CD4-positive, alpha-beta memory T cell (primary cell): Measurements from ENCODE around the gene PCDHGA4. TPM values are rescaled to one million over a fixed set of nuclear protein-coding genes. Genes with fewer than 3 reads are reported as not detected.
"Not testable (repeated sequence)": the region's sequence is repeated elsewhere in the genome, so short reads cannot be mapped to it uniquely, and the experiment has no call there.

ENCODE experiments used
- CTCF ChIA-PET: fragments of 350-600 bp; sonication (Branson Sonifier 250); formaldehyde crosslinking; loops from one replicate; lab custom pipeline; 2021; ENCODE audit warnings: inconsistent platforms; ENCODE audit not compliant: partially characterized antibody; lab: Charles Lee
- POLR2A ChIA-PET: fragments of 350-600 bp; sonication (Branson Sonifier 250); formaldehyde crosslinking; loops from one replicate; lab custom pipeline; 2021; ENCODE audit not compliant: partially characterized antibody; lab: Charles Lee
- DNase-seq, 5 donors: peaks; one replicate each; pipeline versions ENCODE4 v3.0.0 to v3.0.0-alpha.2; 2020 to 2022; ENCODE audit warnings: mixed read lengths in 1 of 5
- H3K27ac ChIP-seq: one replicate; pipeline ENCODE4 v1.7.0; 2013; ENCODE audit warnings: low read depth, low read length
- H3K27me3 ChIP-seq: 2 replicates; pipeline ENCODE4 v1.7.0; 2013; ENCODE audit warnings: mild to moderate bottlenecking, low read length, moderate library complexity; ENCODE audit not compliant: insufficient read depth
- H3K36me3 ChIP-seq: 2 replicates; pipeline ENCODE4 v1.7.0; 2013; ENCODE audit warnings: mild to moderate bottlenecking, low read length, moderate library complexity; ENCODE audit not compliant: insufficient read depth
- H3K4me1 ChIP-seq: 2 replicates; pipeline ENCODE4 v1.7.0; 2013; ENCODE audit warnings: mild to moderate bottlenecking, low read length, moderate library complexity; ENCODE audit not compliant: insufficient read depth
- H3K4me3 ChIP-seq, 2 donors: one replicate each; pipeline ENCODE4 v1.7.0; 2013; ENCODE audit warnings: low read length in 2 of 2, mild to moderate bottlenecking in 1 of 2
- H3K9me3 ChIP-seq, 2 donors: one replicate each; pipeline ENCODE4 v1.7.0; 2013; ENCODE audit warnings: low read length in 2 of 2, control low read depth in 1 of 2; ENCODE audit not compliant: control insufficient read depth in 1 of 2
- H3K27ac Mint-ChIP-seq, 7 donors: one replicate each; pipeline ENCODE4 v1.8.0; 2020 to 2021; ENCODE audit warnings: mixed read lengths in 7 of 7, mild to moderate bottlenecking in 6 of 7, inconsistent platforms in 3 of 7, moderate library complexity in 3 of 7
- H3K27me3 Mint-ChIP-seq, 2 donors: one replicate each; pipeline ENCODE4 v1.8.0; 2020 to 2021; ENCODE audit warnings: mixed read lengths in 2 of 2
- H3K36me3 Mint-ChIP-seq, 2 donors: one replicate each; pipeline ENCODE4 v1.8.0; 2020 to 2021; ENCODE audit warnings: mixed read lengths in 2 of 2, inconsistent platforms in 1 of 2, mild to moderate bottlenecking in 1 of 2
- H3K4me1 Mint-ChIP-seq, 4 donors: one replicate each; pipeline ENCODE4 v1.8.0; 2020 to 2021; ENCODE audit warnings: mixed read lengths in 4 of 4, mild to moderate bottlenecking in 1 of 4
- H3K4me3 Mint-ChIP-seq, 8 donors: one replicate each; pipeline ENCODE4 v1.8.0; 2020 to 2021; ENCODE audit warnings: mixed read lengths in 8 of 8, mild to moderate bottlenecking in 7 of 8, moderate library complexity in 6 of 8, inconsistent platforms in 3 of 8
- H3K9me3 Mint-ChIP-seq, 8 donors: one replicate each; pipeline ENCODE4 v1.8.0; 2020 to 2021; ENCODE audit warnings: mixed read lengths in 8 of 8, mild to moderate bottlenecking in 5 of 8, inconsistent platforms in 3 of 8, moderate library complexity in 1 of 8
- intact Hi-C: fragments of 100-400 bp; cut with micrococcal nuclease; formaldehyde crosslinking; loops from one replicate; pipeline ENCODE4 v1.15.1; 2023
- polyA plus RNA-seq, 2 donors: library from polyadenylated mRNA; unstranded; fragments of 300-500 nt; fragmentation: Illumina TruSeq; gene quantifications; one replicate each; pipeline ENCODE4 v1.2.3, GENCODE V29; 2021
- total RNA-seq, 2 experiments: library from RNA; stranded (reverse); gene quantifications; one replicate each; pipeline ENCODE4 v1.2.3, GENCODE V29; 2021

Gene PCDHGA4
- total and polyA plus RNA-seq, 4 experiments from 2014 or later: 0.47 TPM; not detected in 3

DNA sequence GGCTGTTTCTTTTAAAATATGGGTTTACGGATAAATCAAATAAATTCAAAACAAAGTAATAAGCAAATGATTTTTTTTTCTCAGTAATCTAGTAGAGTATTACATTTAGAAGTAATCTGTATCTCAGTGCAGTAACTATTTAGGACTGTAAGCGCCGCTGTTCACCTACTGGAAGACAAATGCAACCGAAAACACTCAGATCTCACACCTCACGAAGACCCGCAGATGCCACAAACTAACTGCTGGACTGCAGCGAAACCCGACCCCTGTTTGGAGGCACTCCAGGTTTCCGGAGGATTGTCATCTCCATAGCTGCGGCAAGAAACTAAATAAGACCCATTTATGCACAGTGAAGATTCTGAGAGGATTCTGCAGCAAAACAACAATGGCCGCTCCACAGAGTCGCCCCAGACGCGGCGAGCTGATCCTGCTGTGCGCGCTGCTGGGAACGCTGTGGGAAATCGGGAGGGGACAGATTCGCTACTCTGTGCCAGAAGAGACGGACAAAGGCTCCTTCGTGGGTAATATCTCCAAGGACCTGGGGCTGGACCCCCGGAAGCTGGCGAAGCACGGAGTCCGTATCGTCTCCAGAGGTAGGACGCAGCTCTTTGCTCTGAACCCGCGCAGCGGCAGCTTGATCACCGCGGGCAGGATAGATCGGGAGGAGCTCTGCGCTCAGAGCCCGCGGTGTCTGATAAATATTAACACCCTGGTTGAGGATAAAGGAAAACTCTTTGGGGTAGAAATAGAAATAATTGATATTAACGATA is 37.8 kb downstream of the PCDHGA4 start, which contains the start of gene PCDHGA8:
Gene PCDHGA8, plus strand, starts transcription at position 205 of the 770 bp plus-strand sequence. Its CDS starts 181 bp downstream, at position 386.
- DNase-seq: no peak
- Histone ChIP-seq H3K27me3 (peaks cover 18% of the 10 kb centered on the region), H3K4me1 (no peaks in the 10 kb centered on the region), H3K4me3 (no peak within 1 kb of the TSS), H3K36me3 (no peaks in the 10 kb centered on the region), H3K9me3 (no peaks in the 10 kb centered on the region), H3K27ac (no peak within 1 kb of the TSS)
- peaks cover 0 to 4% (median 2%) of the 10 kb centered on the region in 4 donors for H3K4me1 Mint-ChIP-seq
- no peak within 1 kb of the TSS for H3K27ac Mint-ChIP-seq
- H3K27me3 Mint-ChIP-seq: peaks cover 43% of the 10 kb centered on the region in 2 donors
- ChIA-PET CTCF (interaction anchor here (0.8 to 1.1 kb wide), 2 partner anchors 14 to 121 kb away, joined by 3 to 4 read pairs; no protein-coding TSS in a partner anchor), POLR2A (no interaction called here)
- intact Hi-C loops: no loop called here
- H3K9me3 Mint-ChIP-seq: peaks cover 7 to 72% (median 61%) of the 10 kb centered on the region in 8 donors
- H3K4me3 Mint-ChIP-seq: peak within 1 kb of the TSS in 2 of 8 donors; percentile 1 to 17
- H3K36me3 Mint-ChIP-seq: peaks cover 7 to 11% of the 10 kb centered on the region in 2 donors

DNA sequence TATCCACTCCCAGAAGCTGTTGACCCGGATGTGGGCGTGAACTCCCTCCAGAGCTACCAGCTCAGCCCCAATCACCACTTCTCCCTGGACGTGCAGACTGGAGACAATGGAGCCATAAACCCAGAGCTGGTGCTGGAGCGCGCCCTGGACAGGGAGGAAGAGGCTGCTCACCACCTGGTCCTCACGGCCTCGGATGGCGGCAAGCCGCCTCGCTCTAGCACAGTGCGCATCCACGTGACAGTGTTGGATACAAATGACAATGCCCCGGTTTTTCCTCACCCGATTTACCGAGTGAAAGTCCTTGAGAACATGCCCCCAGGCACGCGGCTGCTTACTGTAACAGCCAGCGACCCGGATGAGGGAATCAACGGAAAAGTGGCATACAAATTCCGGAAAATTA is 38.4 kb downstream of the PCDHGA4 start:
- no peak overlapping the region for H3K27ac ChIP-seq
- ChIA-PET CTCF (interaction anchor here (0.8 to 1.1 kb wide), 2 partner anchors 13 to 121 kb away, joined by 3 to 4 read pairs; no protein-coding TSS in a partner anchor), POLR2A (no interaction called here)
- no peaks in the 10 kb centered on the region for H3K9me3 ChIP-seq
- H3K36me3 ChIP-seq: no peaks in the 10 kb centered on the region
- H3K4me3 ChIP-seq: no peak overlapping the region
- H3K4me3 Mint-ChIP-seq: peak overlapping the region in 1 of 8 donors; percentile 17
- H3K27me3 ChIP-seq: peaks cover 18% of the 10 kb centered on the region
- peaks cover 7 to 11% of the 10 kb centered on the region in 2 donors for H3K36me3 Mint-ChIP-seq
- no peak for DNase-seq
- intact Hi-C loops: no loop called here
- no peak overlapping the region for H3K27ac Mint-ChIP-seq
- peaks cover 7 to 70% (median 62%) of the 10 kb centered on the region in 8 donors for H3K9me3 Mint-ChIP-seq
- H3K4me1 ChIP-seq: no peaks in the 10 kb centered on the region
- H3K27me3 Mint-ChIP-seq: peaks cover 41% of the 10 kb centered on the region in 2 donors
- H3K4me1 Mint-ChIP-seq: peaks cover 0 to 3% (median 2%) of the 10 kb centered on the region in 4 donors

DNA sequence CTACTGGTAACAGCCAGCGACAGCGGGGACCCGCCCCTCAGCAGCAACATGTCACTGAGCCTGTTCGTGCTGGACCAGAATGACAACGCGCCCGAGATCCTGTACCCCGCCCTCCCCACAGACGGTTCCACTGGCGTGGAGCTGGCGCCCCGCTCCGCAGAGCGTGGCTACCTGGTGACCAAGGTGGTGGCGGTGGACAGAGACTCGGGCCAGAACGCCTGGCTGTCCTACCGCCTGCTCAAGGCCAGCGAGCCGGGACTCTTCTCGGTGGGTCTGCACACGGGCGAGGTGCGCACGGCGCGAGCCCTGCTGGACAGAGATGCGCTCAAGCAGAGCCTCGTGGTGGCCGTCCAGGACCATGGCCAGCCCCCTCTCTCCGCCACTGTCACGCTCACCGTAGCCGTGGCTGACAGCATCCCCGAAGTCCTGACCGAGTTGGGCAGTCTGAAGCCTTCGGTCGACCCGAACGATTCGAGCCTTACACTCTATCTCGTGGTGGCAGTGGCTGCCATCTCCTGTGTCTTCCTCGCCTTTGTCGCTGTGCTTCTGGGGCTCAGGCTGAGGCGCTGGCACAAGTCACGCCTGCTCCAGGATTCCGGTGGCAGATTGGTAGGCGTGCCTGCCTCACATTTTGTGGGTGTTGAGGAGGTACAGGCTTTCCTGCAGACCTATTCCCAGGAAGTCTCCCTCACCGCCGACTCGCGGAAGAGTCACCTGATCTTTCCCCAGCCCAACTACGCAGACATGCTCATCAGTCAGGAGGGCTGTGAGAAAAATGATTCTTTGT is 39.8 kb downstream of the PCDHGA4 start:
- H3K4me3 ChIP-seq, H3K4me3 Mint-ChIP-seq, POLR2A ChIA-PET, intact Hi-C loops, DNase-seq, H3K27ac ChIP-seq, H3K4me1 ChIP-seq, H3K36me3 Mint-ChIP-seq, H3K27ac Mint-ChIP-seq, H3K4me1 Mint-ChIP-seq, H3K36me3 ChIP-seq, H3K9me3 ChIP-seq: not testable (repeated sequence)
- peaks cover 3 to 71% (median 62%) of the 10 kb centered on the region in 8 donors for H3K9me3 Mint-ChIP-seq
- CTCF ChIA-PET: interaction anchor here (1.0 to 3.7 kb wide), 2 partner anchors 19 to 164 kb away, joined by 7 to 16 read pairs; partner anchors contain the start of gene PCDHGA10
- peaks cover 43 to 45% of the 10 kb centered on the region in 2 donors for H3K27me3 Mint-ChIP-seq
- H3K27me3 ChIP-seq: peaks cover 15% of the 10 kb centered on the region

DNA sequence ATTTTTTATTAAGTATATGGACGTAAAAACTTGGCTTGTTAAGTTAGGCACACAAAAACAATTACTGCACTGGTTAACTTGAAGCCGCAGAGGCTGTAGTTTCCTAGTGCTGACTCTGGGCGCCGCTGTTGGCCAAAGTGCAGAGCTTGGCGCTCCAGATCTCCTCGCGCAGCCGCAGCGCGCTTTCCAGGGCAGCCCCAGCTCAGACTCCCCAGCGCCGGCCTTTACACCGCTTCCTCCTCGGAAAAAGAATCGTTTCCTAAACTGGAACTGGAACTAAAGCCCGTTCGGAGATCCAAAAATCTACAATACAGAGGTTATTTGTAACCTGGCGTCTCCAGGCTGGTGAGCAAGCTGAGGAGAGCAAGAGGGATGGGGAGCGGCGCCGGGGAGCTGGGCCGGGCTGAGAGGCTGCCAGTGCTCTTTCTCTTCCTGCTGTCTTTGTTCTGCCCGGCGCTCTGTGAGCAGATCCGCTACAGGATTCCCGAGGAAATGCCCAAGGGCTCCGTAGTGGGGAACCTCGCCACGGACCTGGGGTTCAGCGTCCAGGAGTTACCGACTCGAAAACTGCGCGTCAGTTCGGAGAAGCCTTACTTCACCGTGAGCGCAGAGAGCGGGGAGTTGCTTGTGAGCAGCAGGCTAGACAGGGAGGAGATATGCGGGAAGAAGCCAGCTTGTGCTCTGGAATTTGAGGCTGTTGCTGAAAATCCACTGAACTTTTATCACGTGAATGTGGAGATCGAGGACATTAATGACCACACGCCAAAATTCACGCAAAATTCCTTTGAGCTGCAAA is 43.1 kb downstream of the PCDHGA4 start, which contains the start of gene PCDHGB5:
Gene PCDHGB5, plus strand, starts transcription at position 192 of the 796 bp plus-strand sequence. Its CDS starts 181 bp downstream, at position 373.
- CTCF ChIA-PET: interaction anchor here (1.2 to 3.7 kb wide), 3 partner anchors 16 to 166 kb away, joined by 4 to 16 read pairs (median 9); partner anchors contain the start of gene PCDHGA10
- POLR2A ChIA-PET, H3K9me3 ChIP-seq, H3K4me3 ChIP-seq, H3K27ac ChIP-seq, intact Hi-C loops, H3K36me3 ChIP-seq, H3K4me1 Mint-ChIP-seq, H3K4me1 ChIP-seq: not testable (repeated sequence)
- DNase-seq: peak in 3 of 5 donors; percentile 38 to 41 (median 39)
- Mint-ChIP-seq H3K36me3 (peaks cover 11 to 12% of the 10 kb centered on the region in 2 donors), H3K27ac (peak within 1 kb of the TSS in 1 of 7 donors; percentile 19), H3K9me3 (peaks cover 2 to 62% (median 52%) of the 10 kb centered on the region in 8 donors), H3K4me3 (peak within 1 kb of the TSS in 7 of 8 donors; percentile 21 to 72 (median 44)), H3K27me3 (peaks cover 42 to 49% of the 10 kb centered on the region in 2 donors)
- peaks cover 10% of the 10 kb centered on the region for H3K27me3 ChIP-seq

DNA sequence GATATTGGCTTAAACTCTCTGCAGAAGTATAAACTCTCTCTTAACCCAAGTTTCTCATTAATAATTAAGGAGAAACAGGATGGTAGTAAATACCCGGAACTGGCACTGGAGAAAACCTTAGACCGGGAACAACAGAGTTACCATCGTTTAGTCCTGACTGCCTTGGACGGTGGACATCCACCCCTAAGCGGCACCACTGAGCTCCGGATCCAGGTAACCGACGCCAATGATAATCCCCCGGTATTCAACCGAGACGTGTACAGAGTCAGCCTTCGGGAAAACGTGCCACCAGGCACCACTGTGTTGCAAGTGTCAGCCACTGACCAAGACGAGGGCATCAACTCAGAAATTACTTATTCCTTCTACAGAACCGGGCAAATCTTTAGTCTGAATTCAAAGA is 43.8 kb downstream of the PCDHGA4 start:
- ChIA-PET POLR2A (no interaction called here), CTCF (interaction anchor here (2.1 kb wide), 1 partner anchor 165 kb away, joined by 9 read pairs; no protein-coding TSS in a partner anchor)
- Mint-ChIP-seq H3K4me1 (peaks cover 0 to 4% (median 0%) of the 10 kb centered on the region in 4 donors), H3K4me3 (peak overlapping the region in 2 of 8 donors; percentile 6 to 29), H3K9me3 (peaks cover under 1 to 62% (median 53%) of the 10 kb centered on the region in 8 donors), H3K27me3 (peaks cover 39 to 53% of the 10 kb centered on the region in 2 donors), H3K36me3 (peaks cover 9 to 12% of the 10 kb centered on the region in 2 donors), H3K27ac (peak overlapping the region in 1 of 7 donors; percentile 19)
- H3K27me3 ChIP-seq: peaks cover 10% of the 10 kb centered on the region
- no peak overlapping the region for H3K27ac ChIP-seq
- no peaks in the 10 kb centered on the region for H3K4me1 ChIP-seq
- no peak for DNase-seq
- peaks cover 0 to 4% of the 10 kb centered on the region in 2 donors for H3K9me3 ChIP-seq
- intact Hi-C loops: no loop called here
- no peak overlapping the region for H3K4me3 ChIP-seq
- no peaks in the 10 kb centered on the region for H3K36me3 ChIP-seq

DNA sequence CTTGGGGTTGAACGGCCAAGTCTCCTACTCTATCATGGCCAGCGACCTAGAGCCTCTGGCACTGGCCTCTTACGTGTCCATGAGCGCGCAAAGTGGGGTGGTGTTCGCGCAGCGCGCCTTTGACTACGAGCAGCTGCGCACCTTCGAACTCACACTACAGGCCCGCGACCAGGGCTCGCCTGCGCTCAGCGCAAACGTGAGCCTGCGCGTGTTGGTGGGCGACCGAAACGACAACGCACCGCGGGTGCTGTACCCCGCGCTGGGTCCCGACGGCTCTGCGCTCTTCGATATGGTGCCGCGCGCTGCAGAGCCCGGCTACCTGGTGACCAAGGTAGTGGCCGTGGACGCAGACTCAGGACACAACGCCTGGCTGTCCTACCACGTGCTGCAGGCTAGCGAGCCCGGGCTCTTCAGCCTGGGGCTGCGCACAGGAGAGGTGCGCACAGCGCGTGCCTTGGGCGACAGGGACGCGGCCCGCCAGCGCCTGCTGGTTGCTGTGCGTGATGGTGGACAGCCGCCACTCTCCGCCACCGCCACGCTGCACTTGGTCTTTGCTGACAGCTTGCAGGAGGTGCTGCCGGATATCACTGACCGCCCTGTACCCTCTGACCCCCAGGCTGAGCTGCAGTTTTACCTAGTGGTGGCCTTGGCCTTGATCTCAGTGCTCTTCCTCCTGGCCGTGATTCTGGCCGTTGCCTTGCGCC is 44.9 kb downstream of the PCDHGA4 start:
- Histone ChIP-seq H3K4me1 (no peaks in the 10 kb centered on the region), H3K27me3 (peaks cover 10% of the 10 kb centered on the region), H3K36me3 (no peaks in the 10 kb centered on the region), H3K9me3 (peaks cover 0 to 4% of the 10 kb centered on the region in 2 donors), H3K27ac (no peak overlapping the region), H3K4me3 (no peak overlapping the region)
- intact Hi-C loops: no loop called here
- ChIA-PET POLR2A (no interaction called here), CTCF (no interaction called here)
- no peak overlapping the region for H3K27ac Mint-ChIP-seq
- H3K27me3 Mint-ChIP-seq: peaks cover 46 to 56% of the 10 kb centered on the region in 2 donors
- H3K36me3 Mint-ChIP-seq: peaks cover 8 to 9% of the 10 kb centered on the region in 2 donors
- peaks cover 4 to 62% (median 53%) of the 10 kb centered on the region in 8 donors for H3K9me3 Mint-ChIP-seq
- no peak for DNase-seq
- H3K4me3 Mint-ChIP-seq: no peak overlapping the region
- H3K4me1 Mint-ChIP-seq: peaks cover 0 to 4% (median 0%) of the 10 kb centered on the region in 4 donors
